HG03439 (cell line): ENCODE data around the gene CHKB.

Experiments used
- ATAC-seq: cut with Tn5 transposase; IDR thresholded peaks from one replicate; pipeline ENCODE4 v1.9.1; 2021; ENCODE audit warnings: mild to moderate bottlenecking, moderate library complexity; ENCODE audit not compliant: unreplicated experiment

Gene CHKB

GRCh38 chr22:50600538-50600937 lies 17.9 kb upstream of the CHKB start, which contains the start of gene MAPK8IP2:
Gene MAPK8IP2 (plus strand): TSS chr22:50600793. CDS start chr22:50600819, 26 bp downstream.
- ATAC-seq: no peak

- ATAC-seq: no peak
Observed at GRCh38 chr22:50599816-50600455, 17.3 kb upstream of the CHKB start.

- ATAC-seq: no peak
Observed at GRCh38 chr22:50597097-50597496, 14.4 kb upstream of the CHKB start.

- ATAC-seq: no peak
Observed at GRCh38 chr22:50595189-50595588, 12.5 kb upstream of the CHKB start.

GRCh38 chr22:50587407-50587806 lies 4.8 kb upstream of the CHKB start:
- ATAC-seq: no peak

GRCh38 chr22:50586416-50586815 lies 3.8 kb upstream of the CHKB start:
- ATAC-seq: no peak

GRCh38 chr22:50585781-50586180 lies 3.1 kb upstream of the CHKB start:
- ATAC-seq: no peak

- no peak for ATAC-seq
Observed at GRCh38 chr22:50585238-50585637, 2.6 kb upstream of the CHKB start.

GRCh38 chr22:50584106-50585096 lies 1.8 kb upstream of the CHKB start:
- ATAC-seq: no peak

GRCh38 chr22:50583294-50583861 lies 729 bp upstream of the CHKB start:
- ATAC-seq: no peak

GRCh38 chr22:50581950-50582492 lies 628 bp downstream of the CHKB start:
- no peak for ATAC-seq

- ATAC-seq: no peak
Observed at GRCh38 chr22:50581031-50581949, 1.4 kb downstream of the CHKB start.

GRCh38 chr22:50579752-50580151 lies 2.9 kb downstream of the CHKB start:
- no peak for ATAC-seq

- ATAC-seq: no peak
Observed at GRCh38 chr22:50578776-50579310, 3.8 kb downstream of the CHKB start.

- no peak for ATAC-seq
Observed at GRCh38 chr22:50577987-50578775, 4.5 kb downstream of the CHKB start, which contains the start of gene CPT1B. Gene CPT1B (minus strand): TSS chr22:50578427. CDS start chr22:50577915, 512 bp downstream.

- no peak for ATAC-seq
Observed at GRCh38 chr22:50577697-50577986, 5.0 kb downstream of the CHKB start.

GRCh38 chr22:50576806-50577696 lies 5.6 kb downstream of the CHKB start:
- no peak for ATAC-seq

- ATAC-seq: no peak
Observed at GRCh38 chr22:50576070-50576469, 6.6 kb downstream of the CHKB start.
